Measurements from ENCODE around the gene OR51B2.
"Not testable (repeated sequence)": the region's sequence is repeated elsewhere in the genome, so short reads cannot be mapped to it uniquely, and the experiment has no call there.

The OR51B2 gene, protein sequence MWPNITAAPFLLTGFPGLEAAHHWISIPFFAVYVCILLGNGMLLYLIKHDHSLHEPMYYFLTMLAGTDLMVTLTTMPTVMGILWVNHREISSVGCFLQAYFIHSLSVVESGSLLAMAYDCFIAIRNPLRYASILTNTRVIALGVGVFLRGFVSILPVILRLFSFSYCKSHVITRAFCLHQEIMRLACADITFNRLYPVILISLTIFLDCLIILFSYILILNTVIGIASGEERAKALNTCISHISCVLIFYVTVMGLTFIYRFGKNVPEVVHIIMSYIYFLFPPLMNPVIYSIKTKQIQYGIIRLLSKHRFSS

DNA sequence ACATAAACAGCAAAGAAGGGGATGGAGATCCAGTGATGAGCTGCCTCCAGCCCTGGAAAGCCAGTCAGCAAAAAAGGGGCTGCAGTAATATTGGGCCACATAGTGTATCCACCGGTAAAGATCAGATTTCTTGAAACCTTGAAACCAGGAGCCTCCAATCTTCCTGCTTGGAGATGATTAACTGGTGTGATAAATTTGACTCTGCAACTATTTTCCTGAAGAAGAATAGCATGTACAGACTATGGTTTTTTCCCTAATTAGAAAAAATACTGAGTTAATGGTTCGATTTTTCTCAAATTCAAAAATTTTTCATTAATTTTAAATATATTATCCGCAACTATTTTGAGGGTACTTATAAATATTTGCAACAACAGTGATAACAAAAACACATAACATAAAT lies at the start of gene OR51B2:
Gene OR51B2, minus strand, starts transcription at position 101 of the 400 bp plus-strand sequence. Its CDS starts 0 bp downstream, at position 101.
- DNase-seq = no peak

DNA sequence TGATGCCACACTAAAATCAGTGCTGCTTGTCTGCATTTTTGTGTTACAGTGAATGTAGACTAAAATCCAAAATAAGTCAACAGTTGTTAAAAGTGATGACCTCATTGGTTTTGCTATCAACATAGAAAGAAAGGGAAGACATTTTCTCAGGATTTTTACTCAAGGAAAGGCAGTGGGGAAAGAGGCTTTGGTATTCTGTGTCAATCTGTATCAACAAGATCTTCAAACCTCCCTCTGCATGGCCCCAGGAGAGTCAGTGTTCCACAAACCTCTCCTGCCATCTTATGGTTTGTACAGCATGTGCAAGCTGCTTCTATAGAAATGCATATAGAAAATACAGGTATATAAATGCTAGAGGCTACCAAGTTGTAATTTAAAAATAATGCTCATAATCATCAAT lies 45.7 kb upstream of the OR51B2 start:
- no peak for DNase-seq

DNA sequence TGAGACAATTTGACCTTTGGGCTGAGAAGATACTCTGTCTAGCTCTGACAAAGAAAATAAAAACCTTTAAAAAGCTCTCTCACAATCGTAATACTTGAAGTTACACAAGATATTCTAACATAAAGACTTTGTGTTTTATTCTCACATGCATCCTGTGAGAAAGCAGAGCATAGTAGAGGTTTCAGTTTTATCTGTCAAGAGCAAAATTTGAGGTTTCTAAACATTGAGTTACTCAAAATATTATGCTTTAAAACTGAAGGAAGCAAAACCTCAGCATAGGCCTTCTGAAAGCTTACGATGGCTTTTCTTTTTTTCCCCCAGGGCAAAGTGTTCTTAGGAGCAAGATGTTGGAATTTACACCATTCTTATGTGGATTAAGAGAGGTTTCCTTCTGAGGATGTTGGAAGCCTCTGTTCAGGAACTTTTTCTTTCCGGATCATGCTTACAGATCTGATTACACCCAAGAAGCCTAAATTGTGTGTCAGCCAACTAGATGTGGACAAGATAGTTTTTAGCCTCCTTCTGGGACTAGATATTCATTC lies 44.5 kb upstream of the OR51B2 start:
- DNase-seq = no peak

DNA sequence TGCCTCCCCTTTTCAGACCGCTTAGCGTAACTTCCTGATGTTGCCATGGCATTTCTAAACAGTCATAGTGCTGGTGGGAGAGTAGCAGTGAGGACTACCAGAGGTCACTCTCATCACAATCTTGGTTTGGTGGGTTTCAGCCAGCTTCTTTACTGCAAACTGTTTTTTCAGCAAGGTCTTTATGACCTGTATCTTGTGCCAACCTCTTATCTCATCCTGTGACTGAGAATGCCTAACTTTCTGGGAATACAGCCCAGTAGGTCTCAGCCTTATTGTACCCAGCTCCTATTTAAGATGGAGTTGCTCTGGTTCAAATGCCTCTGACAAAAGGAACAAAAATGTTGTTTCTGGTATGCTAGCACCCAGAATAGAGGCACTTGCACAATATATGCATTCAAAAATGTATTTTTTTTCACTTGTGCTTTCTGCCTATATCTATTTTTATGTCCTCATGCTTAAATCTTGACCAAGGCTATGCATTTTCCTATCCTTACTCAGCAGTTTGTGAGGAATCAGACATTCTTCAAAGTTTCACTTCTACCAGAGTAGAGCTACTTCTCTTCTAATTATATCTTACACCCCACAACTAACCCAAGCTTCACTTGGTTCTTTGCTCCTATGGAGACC lies 43.5 kb upstream of the OR51B2 start:
- DNase-seq = no peak

DNA sequence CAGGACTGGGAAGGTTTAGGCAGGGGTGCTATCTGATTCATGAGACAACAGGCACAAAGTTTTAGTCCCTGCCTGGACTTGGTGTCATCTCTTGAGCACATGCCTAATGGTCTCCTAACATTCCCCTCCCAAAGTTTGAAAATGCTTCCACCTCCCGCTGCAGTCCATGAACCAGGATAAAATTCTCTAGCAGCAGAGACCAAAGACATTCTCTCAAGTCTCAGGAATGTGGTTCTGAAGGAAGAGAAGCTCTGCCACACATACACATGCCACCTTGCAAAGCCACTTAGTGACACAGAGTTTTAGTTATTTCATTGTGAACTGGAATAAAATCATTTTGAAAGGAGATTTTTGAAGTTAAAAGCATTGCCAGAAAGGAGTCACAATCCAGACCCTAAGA lies 42.8 kb upstream of the OR51B2 start:
- no peak for DNase-seq

DNA sequence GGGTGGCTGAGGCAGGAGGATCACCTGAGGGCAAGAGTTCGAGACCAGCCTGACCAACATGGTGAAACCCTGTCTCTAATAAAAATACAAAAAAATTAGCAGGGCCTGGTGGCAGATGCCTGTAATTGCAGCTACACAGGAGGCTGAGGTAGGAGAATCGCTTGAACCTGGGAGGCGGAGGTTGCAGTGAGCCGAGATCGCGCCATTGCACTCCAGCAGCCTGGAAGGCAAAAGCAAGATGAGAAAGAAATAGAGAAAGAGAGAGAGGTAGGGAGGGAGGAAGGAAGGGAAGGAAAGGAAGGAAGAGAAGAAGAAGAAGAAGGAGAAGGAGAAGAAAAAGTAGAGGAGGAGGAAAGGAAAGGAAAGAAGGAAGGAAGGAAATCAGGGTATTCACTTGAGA lies 42.3 kb upstream of the OR51B2 start:
- DNase-seq = not testable (repeated sequence)

DNA sequence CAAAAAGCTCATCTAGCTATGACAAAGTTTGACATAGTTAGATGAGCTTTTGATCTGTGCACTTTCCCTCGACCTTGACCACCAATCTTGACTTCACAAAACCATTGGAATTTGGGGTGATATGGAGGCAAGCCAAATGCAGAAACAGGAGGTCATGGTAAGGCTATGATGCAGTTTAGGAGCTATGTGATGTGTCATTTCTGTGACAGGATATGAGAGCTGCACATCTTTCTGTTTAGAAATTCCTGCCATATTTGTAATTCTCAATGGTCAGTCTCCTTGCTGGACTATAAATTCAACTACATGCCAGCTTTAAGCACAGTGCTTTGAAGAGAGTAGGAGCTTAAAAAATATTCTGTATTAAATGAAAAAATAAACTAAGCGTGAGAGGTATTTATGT lies 40.1 kb upstream of the OR51B2 start:
- DNase-seq = no peak

DNA sequence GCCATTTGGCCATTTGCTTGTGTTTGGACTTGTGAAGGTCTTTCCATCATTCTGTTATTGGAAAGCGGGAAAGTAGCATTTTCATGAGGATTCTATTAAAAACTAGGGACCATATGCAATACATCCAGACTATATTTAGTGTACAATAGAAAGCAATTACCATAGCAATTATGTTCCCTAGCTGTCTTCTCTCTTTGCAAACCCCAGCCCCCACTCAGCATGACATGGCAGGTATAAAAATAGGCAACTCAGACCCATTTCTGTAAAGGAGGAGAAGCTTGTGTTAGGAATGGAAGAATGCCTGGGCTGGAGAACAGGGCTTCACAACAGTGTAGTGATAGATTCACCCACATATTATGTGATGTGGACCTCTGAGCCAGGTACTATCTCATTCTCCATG lies 39.6 kb upstream of the OR51B2 start:
- no peak for DNase-seq

DNA sequence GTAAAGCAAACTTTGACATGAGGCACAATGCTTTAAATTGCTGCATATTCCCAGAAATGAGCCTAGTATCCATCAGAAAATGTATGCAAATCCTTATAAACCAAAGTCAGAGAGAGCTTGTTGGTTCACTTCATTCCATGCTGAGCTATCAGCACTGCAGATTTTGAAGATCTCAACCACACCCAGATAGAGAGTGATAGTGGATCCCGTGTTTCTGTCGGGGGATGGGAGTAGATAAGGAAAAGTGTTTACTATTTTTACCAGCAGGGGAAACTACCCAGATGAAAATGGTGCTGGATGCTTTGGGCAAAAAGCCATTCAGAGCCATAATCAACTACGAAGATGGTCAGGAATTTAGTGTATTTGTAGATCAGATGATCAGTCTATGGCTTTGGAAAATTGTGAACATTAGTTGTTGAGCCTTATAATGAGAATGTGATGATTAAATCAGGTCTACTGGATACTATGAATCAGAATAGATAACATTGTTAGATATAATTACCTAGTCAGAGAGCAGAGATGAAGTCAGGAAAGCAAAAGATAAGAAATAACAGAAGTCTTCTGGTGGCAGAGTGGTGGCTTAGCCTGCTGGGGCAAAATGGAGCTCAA lies 38.0 kb upstream of the OR51B2 start:
- DNase-seq = no peak

DNA sequence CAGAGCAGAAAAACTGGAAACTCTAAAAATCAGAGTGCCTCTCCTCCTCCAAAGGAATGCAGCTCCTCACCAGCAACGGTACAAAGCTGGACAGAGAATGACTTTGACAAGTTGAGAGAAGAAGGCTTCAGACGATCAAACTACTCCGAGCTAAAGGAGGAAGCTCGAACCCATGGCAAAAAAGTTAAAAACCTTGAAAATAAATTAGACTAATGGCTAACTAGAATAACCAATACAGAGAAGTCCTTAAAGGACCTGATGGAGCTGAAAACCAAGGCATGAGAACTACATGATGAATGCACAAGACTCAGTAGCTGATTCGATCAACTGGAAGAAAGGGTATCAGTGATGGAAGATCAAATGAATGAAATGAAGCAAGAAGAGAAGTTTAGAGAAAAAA lies 31.9 kb upstream of the OR51B2 start:
- not testable (repeated sequence) for DNase-seq

DNA sequence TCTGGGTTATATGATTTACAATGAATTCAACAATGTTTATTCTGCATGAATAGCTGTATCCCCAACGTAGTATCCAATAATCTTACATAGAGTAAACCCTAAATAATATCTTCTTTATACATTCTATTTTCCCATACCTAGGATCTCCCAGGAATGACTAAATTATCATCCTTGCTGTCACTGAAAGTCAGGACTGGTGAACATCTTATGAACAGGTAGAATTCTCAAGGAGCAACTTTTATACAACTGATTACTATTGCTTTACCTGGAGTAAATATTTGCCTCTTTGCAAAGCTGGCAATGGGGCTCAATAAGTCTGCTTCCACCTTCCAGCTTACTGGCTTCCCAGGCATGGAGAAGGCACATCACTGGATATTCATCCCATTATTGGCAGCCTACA lies 27.1 kb upstream of the OR51B2 start, which contains the start of gene OR51B6:
Gene OR51B6, plus strand, starts transcription at position 301 of the 400 bp plus-strand sequence. Its CDS starts 0 bp downstream, at position 301.
- DNase-seq = no peak

DNA sequence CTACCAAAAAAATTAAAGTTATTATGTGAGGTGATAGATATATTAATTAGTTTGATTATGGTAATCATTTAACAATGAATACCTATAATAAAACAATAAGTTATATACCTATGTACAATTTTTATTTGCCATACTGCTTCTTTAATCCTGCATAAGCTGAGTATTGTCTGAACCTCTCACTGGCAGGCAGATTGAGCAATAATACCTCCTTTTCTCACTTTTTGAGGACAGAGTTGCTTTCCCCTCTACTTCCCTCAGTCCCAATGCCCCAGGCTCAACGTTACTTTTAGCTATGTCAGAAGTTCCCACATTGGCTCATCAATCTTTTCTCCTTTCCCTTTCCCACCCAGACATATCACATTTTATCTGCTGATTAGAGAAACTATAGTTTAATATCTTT lies 25.5 kb upstream of the OR51B2 start:
- no peak for DNase-seq

DNA sequence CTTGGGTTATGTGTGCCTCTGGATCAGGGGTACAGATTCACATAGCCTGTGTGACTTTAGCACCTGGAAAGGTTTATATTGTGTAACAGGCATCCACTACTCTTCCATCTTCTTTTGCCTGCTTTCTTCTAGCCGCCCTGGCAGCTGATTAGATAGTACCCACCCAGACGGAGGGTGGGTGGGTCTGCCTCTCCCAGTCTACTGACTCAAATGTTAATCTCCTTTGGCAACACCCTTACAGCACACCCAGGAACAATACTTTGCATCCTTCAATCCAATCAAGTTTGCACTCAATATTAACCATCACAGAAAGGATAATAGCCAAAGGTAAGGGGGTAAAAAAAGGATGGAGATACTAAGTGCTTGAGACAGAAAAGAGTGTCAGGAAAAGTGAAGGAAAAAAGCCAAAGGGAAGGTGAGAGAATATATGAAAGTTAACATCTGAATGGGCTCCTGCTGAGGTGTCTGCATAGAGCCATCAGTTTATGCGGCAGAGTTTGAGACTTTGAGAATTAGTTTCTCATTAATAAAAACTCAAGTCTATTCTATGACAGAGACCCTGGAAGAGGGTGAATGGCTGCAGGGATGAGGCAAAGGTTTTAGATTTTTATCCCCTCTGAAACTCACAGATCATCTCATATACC lies 24.6 kb upstream of the OR51B2 start:
- DNase-seq = no peak

DNA sequence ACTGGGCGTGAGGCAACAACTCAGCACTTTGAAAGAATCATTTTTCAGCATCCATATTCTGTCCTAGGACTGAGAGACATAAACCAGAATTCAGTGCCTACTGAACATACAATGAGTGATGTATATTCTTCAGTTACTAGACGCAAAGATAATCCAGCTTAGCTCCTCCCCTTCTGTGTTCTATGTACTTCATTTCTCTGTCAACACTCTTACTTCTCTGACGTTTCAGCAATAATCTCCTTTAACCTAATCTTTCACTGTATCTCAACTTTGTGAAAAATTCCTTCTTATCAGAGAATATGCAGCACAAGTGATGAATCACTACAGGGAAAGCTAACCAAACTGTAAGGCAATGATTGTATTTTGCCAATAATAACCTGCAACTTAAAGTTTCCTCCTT lies 21.7 kb upstream of the OR51B2 start:
- no peak for DNase-seq

DNA sequence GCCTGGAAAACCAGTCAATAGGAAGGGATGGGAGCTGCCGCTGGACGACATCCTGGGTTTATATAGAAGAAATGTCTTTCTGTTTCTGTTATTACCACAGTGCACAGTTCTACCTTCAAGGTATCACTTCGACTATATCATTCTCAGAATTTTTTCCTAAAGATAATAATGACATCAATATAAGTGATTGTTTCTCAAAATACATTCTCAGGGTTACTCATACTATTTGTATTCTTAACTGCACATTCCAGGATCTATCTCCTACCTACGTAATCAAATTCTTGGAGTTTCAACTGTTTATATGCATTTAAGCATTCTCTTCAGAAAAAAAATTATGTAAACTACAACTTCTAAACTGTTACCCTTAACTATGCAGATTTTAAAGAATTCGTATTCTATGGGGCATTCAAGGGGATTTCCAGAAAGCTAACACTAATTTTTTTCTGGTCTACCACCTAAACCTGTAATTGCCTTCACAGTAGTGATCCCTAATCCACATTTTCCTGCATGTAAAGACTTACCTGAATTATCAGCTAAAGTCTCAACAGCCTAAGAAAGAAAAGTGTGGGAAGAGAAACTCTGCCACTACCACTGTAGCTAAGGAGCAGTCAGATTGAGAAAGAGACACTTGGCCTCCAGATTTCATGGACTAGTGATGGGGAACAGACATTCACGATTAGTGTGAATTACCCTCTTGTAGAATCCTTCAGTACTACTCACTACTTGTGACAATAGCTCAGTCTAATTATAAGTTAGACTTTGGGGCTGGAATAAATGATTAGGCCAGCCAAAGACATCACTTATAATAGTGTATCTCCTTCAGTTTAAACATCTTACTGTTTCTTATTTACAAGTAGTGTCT lies 19.6 kb upstream of the OR51B2 start, which contains the start of gene OR51B5:
Gene OR51B5, minus strand, starts transcription at position 51 of the 862 bp plus-strand sequence. Its CDS starts 0 bp downstream, at position 51.
- DNase-seq = no peak

DNA sequence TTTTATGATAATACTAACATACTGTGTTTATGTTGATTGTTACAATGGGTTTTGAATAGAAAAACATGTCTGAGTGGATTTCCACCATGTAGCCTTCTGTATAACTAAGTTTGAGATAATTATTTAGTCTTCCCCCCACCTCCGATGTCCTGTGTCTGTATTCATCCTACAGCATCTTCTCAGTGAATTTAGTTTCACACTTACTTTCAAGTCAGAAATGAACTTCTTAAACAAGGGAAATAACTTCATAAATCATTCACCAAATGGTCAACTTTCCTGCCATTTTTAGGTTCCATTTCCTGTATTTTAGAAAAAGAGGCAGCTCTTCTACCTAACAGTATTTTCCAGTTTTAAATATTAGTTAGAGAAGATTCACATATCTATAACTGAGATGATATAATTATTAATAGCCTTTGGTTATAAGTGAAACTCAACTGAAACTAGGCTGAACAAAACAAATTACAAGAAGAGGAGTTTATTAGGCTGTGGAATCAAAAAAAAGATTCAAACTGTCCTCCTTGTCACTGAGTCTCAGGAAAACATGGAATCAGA lies 15.8 kb upstream of the OR51B2 start:
- no peak for DNase-seq

DNA sequence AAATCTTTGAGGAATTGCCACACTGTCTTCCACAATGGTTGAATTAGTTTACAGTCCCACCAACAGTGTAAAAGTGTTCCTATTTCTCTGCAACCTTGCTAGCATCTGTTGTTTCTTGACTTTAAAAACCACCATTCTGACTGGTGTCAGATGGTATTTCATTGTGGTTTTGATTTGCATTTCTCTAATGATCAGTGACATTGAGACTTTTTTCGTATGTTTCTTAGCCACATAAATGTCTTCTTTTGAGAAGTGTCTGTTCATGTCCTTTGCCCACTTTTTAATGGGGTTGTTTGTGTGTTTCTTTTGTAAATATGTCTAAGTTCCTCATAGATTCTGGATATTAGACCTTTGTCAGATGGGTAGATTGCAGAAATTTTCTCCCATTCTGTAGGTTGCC lies 13.2 kb upstream of the OR51B2 start:
- DNase-seq = not testable (repeated sequence)

DNA sequence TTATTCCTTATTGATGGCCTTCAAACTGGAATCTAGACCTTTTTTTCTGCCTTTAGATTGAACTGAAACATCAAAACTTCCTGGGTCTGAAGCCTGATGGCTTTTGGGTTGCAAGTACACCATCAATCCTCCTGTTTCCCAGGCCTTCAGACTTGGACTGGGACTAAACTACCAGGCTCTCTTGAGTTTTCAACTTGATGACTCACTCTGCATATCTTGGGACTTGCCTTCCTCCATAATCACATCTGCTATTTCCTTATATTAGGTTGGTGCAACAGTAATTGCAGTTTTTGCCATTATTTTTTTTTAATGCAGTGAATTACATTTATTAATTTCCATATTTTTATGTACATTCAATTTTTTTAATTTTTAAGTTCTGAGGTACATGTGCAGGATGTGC lies 12.2 kb upstream of the OR51B2 start:
- no peak for DNase-seq

DNA sequence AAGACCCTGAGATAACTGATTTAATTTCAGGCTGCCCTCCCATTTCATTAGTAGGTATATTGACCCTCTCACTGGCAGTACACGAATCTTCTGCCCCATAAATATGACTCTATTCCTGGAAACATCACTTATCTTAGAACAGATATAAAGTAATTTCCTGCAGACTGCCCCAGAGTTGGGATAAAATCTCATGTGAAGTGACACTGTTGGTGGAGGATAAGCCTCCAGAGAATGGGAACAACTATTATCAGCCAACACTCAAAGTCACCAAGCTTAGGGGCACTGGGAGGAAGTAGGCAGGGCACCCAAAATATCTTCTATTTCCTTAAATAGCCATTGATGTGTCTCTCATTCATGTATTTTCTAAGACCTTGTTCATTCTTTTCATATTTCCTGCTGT lies 11.1 kb upstream of the OR51B2 start:
- no peak for DNase-seq

DNA sequence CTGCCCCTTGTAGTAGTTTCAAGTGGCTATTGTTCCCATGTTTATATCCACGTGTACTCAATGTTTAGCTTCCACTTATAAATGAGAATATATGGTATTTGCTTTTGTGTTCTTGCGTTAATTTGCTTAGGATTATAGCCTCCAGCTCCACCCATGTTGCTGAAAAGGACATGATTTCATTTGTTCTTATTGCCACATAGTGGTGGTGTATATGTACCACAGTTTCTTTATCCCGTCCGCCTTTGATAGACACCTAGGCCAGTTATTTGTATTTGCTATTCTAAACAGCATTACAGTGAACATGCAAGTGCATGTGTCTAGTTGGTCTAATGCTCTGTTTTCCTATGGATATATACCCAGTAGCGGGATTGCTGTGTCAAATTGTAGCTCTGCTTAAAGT lies 6.8 kb downstream of the OR51B2 start:
- no peak for DNase-seq

DNA sequence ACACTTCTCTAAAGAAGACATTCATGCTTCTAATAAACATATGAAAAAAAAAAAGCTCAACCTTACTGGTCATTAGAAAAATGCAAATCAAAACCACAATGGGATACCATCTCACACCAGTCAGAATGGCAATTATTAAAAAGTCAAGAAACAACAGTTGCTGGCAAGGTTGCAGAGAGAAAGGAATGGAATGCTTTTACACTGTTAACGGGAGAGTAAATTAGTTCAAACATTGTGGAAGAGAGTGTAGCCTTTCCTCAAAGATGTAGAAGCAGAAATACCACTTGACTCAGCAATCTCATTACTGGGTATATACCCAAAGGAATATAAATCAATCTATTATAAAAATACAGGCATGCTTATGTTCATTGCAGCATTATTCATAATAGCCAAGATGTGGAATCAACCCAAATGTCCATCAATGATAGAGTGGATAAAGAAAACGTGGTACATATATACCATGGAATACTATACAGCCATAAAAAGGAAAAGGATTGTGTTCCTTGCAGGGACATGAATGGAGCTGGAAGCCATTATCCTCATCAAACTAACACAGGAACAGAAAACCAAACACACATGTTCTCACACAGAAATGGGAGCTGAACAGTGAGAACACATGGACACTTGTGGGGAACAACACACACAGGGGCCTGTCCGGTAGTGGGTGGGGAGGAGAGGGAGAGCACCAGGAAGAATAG lies 10.6 kb downstream of the OR51B2 start:
- DNase-seq = not testable (repeated sequence)
